GM15510 (cell line): ENCODE results near the gene BMPER.

Experiments used
- POLR2A ChIP-seq: IDR thresholded peaks from 3 replicates; pipeline ENCODE4 v1.6.1; 2011; ENCODE audit warnings: borderline replicate concordance; ENCODE audit not compliant: insufficient read length; ENCODE audit errors: extremely low read depth

Gene BMPER

DNA sequence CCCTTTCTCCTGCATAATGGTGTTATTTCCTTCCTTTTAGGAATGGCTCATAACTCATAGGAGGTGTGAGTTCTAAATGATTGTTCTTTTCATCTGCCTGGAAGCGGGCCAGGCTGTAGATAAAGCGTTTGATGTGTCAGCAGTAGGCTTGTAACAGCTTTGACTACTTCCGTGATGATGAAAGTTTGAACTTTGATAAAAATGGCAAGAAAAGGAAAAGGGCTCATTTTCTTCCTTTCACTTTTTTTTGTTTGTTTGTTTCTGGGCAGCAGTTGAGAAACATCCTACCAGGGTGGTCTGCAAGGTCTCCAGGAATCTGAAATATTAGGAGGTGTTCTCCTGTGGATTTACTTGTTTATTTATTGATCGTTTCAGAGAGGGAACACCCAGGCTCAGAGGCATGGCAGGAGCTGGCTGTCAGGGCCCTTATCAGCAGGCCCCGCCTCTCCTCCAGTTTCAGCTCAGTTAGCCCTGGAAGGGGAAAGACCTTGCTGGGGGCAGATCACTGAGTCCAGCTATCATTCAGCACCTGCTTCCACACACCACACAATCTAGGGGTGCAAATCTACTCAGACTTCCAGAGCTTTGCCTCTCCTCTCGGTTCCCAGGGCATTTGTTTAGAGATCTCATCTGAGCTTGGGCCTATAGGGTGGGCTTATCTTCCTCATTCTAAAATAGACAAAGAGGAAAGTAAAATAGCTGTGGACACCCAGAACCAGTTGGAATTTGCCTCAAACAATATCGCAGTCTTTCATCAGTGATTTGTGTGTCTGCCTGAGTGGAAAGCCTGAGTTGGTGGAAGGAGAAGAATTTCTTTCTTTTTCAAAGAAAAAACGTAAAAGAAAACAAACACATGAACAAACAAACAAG is 130.9 kb downstream of the BMPER start:
- TF ChIP-seq POLR2A: no peak

DNA sequence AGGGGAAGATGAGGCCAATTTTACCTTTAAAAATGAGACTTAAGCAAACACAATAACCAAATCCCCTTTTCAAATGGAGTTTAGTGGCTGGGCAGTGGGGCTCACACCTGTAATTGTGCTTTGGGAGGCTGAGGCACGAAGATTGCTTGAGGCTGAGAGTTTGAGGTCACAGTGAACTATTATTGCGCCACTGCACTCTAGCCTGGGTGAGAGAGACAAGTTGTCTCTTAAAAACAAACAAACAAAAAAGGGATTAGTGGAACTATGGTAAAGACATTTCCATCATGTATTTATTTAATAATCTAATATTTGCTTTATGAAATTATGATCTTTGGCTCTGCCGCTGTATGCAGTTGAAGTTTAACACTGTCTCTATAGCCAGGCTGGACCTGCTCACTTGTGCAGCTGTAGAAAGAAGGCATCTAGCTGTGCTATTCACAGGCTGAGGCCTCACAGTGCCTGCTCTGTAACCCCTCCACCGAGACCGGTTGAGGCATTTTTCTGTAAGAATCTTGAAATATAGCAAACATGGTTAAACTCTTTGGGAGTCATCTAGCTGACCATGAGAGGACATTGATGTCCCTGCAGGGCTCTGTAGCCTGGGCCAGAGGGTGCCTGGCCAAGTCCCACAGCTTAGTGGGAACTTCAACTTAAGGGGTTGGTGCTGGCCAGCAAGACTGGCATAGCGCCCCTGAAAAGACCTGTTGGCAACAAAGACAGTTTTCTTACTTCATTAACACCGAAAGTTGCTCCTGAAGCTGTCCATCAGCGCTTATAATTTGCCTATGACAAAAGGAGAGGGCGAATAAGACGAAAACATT is 131.8 kb downstream of the BMPER start:
- TF ChIP-seq POLR2A: no peak

GRCh38 chr7:34038816-34039470 is 133.6 kb downstream of the BMPER start:
- no peak for TF ChIP-seq POLR2A

- no peak for TF ChIP-seq POLR2A
These were observed 136.4 kb downstream of the BMPER start for GRCh38 chr7:34041707-34042106.

DNA sequence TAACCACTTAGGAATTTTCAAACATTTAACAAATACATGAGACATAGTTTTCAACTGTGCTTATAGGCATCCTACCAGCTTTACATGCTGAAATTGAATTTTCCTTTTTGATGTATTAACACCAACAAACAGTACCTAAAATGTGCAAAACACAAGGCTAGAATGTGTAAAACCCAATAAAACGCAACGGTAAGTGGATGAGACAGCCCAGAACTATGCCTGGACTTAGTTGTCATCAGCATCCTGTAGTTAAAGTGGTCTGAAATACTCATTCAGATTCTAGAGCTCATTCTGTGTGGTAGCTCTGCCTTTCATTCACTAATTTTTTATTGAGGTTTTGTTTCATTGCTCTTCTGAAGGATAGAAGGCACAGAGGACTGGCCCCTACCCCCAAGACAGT is 137.1 kb downstream of the BMPER start:
- TF ChIP-seq POLR2A: no peak

DNA sequence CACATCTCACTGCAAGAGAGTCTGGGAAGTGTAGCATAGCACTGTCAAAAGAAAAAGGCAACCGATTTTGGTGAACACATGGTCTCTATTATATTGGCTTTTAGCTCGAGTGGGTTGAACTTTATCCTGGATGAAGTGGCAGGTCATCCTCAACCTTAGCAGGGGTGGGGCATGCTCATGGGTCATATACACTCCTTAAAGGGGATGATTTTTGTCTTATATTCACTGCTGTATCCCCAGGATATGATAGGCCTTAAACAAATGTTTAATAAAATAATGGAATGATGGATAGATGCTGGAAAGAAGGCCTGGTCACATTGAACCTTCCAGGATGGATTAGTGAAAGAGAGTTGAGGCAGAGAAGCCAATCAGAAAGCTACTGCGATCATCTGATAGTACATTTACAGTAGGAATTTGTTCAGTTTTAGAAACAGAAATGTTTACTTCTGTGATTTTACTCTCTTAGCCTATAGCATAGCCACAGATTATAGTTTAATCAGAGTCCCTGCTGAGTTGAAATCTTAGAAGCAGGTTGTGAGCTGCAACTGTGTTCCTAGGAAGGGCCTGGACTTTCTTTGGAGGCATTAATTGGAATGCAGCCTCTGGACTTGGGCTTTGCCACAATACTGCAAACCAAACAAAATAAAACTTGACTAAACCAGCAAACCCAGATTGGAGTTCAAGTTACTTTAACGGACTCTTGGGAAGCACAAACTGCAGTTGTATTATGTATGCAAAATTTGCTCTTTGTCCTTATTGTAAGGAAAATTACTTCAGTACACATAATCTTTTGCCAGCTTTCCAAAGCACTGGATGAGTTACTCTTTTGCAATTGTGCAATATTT is 138.3 kb downstream of the BMPER start:
- no peak for TF ChIP-seq POLR2A

DNA sequence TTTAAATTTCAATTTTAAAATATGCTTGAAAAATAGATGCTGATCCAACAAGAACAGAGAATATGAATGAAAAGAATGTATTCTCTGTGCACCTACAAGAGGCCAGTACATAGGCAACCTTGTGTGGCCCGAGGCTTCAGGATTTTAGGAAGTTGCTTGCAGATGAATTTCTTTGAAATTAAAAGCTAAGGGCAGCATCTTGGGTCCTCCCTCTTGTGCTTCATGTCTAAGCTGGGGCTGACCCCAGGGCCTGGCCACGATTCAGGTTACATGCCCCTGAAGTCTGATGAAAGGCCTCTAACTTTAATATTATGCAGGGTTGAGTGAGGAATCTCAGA is 138.9 kb downstream of the BMPER start:
- no peak for TF ChIP-seq POLR2A

- no peak for TF ChIP-seq POLR2A
These were observed 139.5 kb downstream of the BMPER start for GRCh38 chr7:34044734-34045353.

- no peak for TF ChIP-seq POLR2A
These were observed 143.1 kb downstream of the BMPER start for GRCh38 chr7:34048445-34048844.

GRCh38 chr7:34054075-34054474 is 148.7 kb downstream of the BMPER start:
- TF ChIP-seq POLR2A: no peak

- TF ChIP-seq POLR2A: no peak
These were observed 151.8 kb downstream of the BMPER start for GRCh38 chr7:34057136-34057535.

DNA sequence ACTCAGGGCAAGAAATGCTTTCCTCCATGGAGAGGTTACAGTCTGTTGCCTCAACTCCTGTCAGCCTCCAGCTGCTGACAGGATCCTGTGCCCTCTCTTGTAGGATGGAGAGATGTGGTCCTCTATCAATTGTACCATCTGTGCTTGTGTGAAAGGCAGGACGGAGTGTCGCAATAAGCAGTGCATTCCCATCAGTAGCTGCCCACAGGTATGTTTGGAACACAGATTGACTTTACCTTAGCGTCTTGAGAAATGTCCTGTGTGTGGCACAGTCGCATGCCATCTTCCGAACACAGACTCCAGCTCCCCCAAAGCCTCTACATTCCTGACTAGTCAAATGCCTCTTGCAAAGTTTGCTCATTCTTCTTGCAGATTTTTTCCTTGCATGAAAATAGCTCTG is 152.6 kb downstream of the BMPER start:
- no peak for TF ChIP-seq POLR2A

- TF ChIP-seq POLR2A: no peak
These were observed 153.4 kb downstream of the BMPER start for GRCh38 chr7:34058801-34059135.

DNA sequence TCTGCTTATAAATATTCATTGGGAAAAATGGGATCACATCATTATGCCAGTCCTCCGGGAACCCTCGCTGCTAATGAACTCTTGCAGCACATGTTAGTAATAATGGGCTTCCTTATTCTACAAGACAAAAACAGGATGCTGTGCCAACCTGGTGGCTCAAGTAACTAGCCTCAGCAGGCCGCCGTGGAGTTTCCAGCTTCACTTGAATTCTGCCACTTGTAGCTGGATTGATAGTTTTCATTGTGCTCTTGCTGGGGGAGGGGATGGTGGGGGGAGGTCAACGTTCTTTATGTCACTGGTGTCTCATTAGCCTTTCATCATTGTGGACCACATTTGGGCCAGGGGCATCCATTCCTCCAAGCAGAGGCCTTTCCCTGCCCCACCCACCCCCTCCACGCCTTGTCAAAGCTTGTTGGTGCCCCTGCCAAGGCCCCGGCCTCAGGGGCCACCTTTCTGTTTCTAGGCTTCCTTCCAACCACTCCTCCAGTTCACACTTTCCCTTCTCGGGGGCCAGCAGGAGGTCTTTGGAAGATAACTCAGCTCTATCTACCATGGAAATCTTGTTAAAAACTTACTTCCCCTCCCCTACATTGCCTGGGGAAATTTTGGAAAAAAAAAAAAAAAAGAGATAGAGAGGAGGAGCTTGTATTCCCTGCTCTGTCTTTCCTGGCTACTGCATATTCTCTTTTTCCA is 153.9 kb downstream of the BMPER start:
- no peak for TF ChIP-seq POLR2A

GRCh38 chr7:34060196-34060947 is 155.0 kb downstream of the BMPER start:
- no peak for TF ChIP-seq POLR2A
